Esophagus squamous epithelium (tissue), 5 donors: ENCODE measurements around the gene RTN4R. TPM values are rescaled to one million over a fixed set of nuclear protein-coding genes. Genes with fewer than 3 reads are reported as not detected.
"Not testable (repeated sequence)": the region's sequence is repeated elsewhere in the genome, so short reads cannot be mapped to it uniquely, and the experiment has no call there.

Experiments used
- DNase-seq: peaks from one replicate; lab custom pipeline; 2025; lab: John Stamatoyannopoulos, UW
- H3K27ac ChIP-seq, 4 donors: fragments of 200-600 bp; sonication (generic); one replicate each; pipeline ENCODE4 v1.5.1; 2016 to 2019; ENCODE audit warnings: mild to moderate bottlenecking in 1 of 4
- H3K27me3 ChIP-seq, 4 donors: fragments of 200-600 bp; sonication (generic); 1 replicate in 3 of 4; 2 replicates in 1 of 4; pipeline versions ENCODE4 v1.5.1 to v1.6.0; 2017 to 2021; ENCODE audit warnings: antibody characterized with exemption in 1 of 4
- H3K36me3 ChIP-seq, 3 donors: fragments of 200-600 bp; sonication (generic); one replicate each; pipeline ENCODE4 v1.5.1; 2016 to 2019
- H3K4me1 ChIP-seq, 3 donors: fragments of 200-600 bp; sonication (generic); one replicate each; pipeline ENCODE4 v1.5.1; 2017 to 2019
- H3K4me3 ChIP-seq, 4 donors: fragments of 200-600 bp; sonication (generic); 1 replicate in 3 of 4; 2 replicates in 1 of 4; pipeline ENCODE4 v1.5.1; 2016 to 2019; ENCODE audit warnings: mild to moderate bottlenecking in 2 of 4, moderate library complexity in 1 of 4
- H3K9me3 ChIP-seq, 3 donors: fragments of 200-600 bp; sonication (generic); one replicate each; pipeline ENCODE4 v1.5.1; 2016 to 2019
- CTCF ChIP-seq, 6 experiments: fragments of 450-650 bp in 4 of 6; fragments of 200-600 bp in 2 of 6; sonication (generic) in 2 of 6; IDR thresholded peaks; one replicate each; pipeline ENCODE4 v1.5.1; 2016 to 2019; ENCODE audit warnings: antibody characterized with exemption in 6 of 6, mild to moderate bottlenecking in 4 of 6, moderate library complexity in 4 of 6
- POLR2A ChIP-seq, 4 donors: fragments of 450-650 bp; IDR thresholded peaks; one replicate each; pipeline ENCODE4 v1.6.1; 2017; ENCODE audit warnings: antibody characterized with exemption in 4 of 4, mild to moderate bottlenecking in 4 of 4, moderate library complexity in 3 of 4
- WGBS, 2 donors: methylation state at CpG; one replicate each; pipeline ENCODE4 v1.1.5; 2018; 5-methylcytosine and 5-hydroxymethylcytosine counted together
- intact Hi-C: fragments of 100-400 bp; cut with DNase I; formaldehyde crosslinking; loops from one replicate; pipeline ENCODE4 v1.15.0; 2022
- total RNA-seq, 4 donors: library from RNA; depleted of rRNA; stranded (reverse); fragments of >200 nt; gene quantifications; one replicate each; pipeline ENCODE4 v1.1.0, GENCODE V29; 2016
- donor health status: DM: yes; HTN: yes; CAD: no.

Gene RTN4R
- total RNA-seq, 4 donors from 2014 or later: 0.97 to 3.9 (median 2.5) TPM

GRCh38 chr22:20281891-20282290 lies 13.8 kb upstream of the RTN4R start:
- intact Hi-C loops: no loop called here
- no peak for DNase-seq
- H3K27ac ChIP-seq: no peak overlapping the region
- H3K36me3 ChIP-seq: no peaks in the 10 kb centered on the region
- peaks cover 0 to 6% (median 0%) of the 10 kb centered on the region in 4 donors for H3K27me3 ChIP-seq
- no peaks in the 10 kb centered on the region for H3K4me1 ChIP-seq
- TF ChIP-seq POLR2A (IDR thresholded peaks at IDR 0.05): no peak
- no peak for TF ChIP-seq CTCF (IDR thresholded peaks at IDR 0.05)
- 75 to 89% methylated on average over 6 to 7 of the region's 12 CpGs for WGBS, 2 donors
- H3K4me3 ChIP-seq: no peak overlapping the region
- H3K9me3 ChIP-seq: no peaks in the 10 kb centered on the region

GRCh38 chr22:20281473-20281872 lies 13.4 kb upstream of the RTN4R start:
- H3K4me1 ChIP-seq, H3K36me3 ChIP-seq, H3K9me3 ChIP-seq, DNase-seq, intact Hi-C loops, H3K27ac ChIP-seq, H3K27me3 ChIP-seq, H3K4me3 ChIP-seq: not testable (repeated sequence)
- WGBS, 2 donors: no CpG with 5 or more reads among the region's 9 CpGs

GRCh38 chr22:20280866-20281265 lies 12.7 kb upstream of the RTN4R start:
- Histone ChIP-seq H3K36me3 (no peaks in the 10 kb centered on the region), H3K4me3 (no peak overlapping the region), H3K9me3 (no peaks in the 10 kb centered on the region), H3K27ac (no peak overlapping the region), H3K4me1 (no peaks in the 10 kb centered on the region), H3K27me3 (peaks cover 0 to 6% (median 0%) of the 10 kb centered on the region in 4 donors)
- WGBS, 2 donors: 56% methylated on average over 3 of the region's 12 CpGs; no CpG with 5 or more reads in 1 of the 2 donors
- no peak for DNase-seq
- no peak for TF ChIP-seq POLR2A (IDR thresholded peaks at IDR 0.05)
- no peak for TF ChIP-seq CTCF (IDR thresholded peaks at IDR 0.05)
- intact Hi-C loops: no loop called here

- H3K4me3 ChIP-seq, H3K27ac ChIP-seq, intact Hi-C loops, H3K36me3 ChIP-seq, DNase-seq, H3K4me1 ChIP-seq, H3K9me3 ChIP-seq, H3K27me3 ChIP-seq: not testable (repeated sequence)
- WGBS, 2 donors: 20 to 55% methylated on average over 1 to 15 of the region's 21 CpGs
Measured at GRCh38 chr22:20280163-20280562, 12.0 kb upstream of the RTN4R start.

- intact Hi-C loops: no loop called here
- no peaks in the 10 kb centered on the region for H3K9me3 ChIP-seq
- WGBS, 2 donors: 44 to 86% methylated on average over 7 to 11 of the region's 15 CpGs
- H3K27ac ChIP-seq: no peak overlapping the region
- peaks cover 0 to 6% (median 0%) of the 10 kb centered on the region in 4 donors for H3K27me3 ChIP-seq
- H3K36me3 ChIP-seq: no peaks in the 10 kb centered on the region
- no peaks in the 10 kb centered on the region for H3K4me1 ChIP-seq
- TF ChIP-seq CTCF (IDR thresholded peaks at IDR 0.05): no peak
- no peak for TF ChIP-seq POLR2A (IDR thresholded peaks at IDR 0.05)
- no peak overlapping the region for H3K4me3 ChIP-seq
- DNase-seq: no peak
Measured at GRCh38 chr22:20279662-20280134, 11.6 kb upstream of the RTN4R start.

- DNase-seq, H3K27me3 ChIP-seq, H3K4me1 ChIP-seq, H3K27ac ChIP-seq, H3K36me3 ChIP-seq, H3K4me3 ChIP-seq, H3K9me3 ChIP-seq, intact Hi-C loops: not testable (repeated sequence)
- WGBS, 2 donors: 80% methylated on average over 2 of the region's 22 CpGs; no CpG with 5 or more reads in 1 of the 2 donors
Measured at GRCh38 chr22:20278726-20279490, 10.8 kb upstream of the RTN4R start.

GRCh38 chr22:20277936-20278635 lies 10.0 kb upstream of the RTN4R start:
- H3K27ac ChIP-seq, H3K9me3 ChIP-seq, DNase-seq, H3K4me3 ChIP-seq, H3K4me1 ChIP-seq, intact Hi-C loops, H3K36me3 ChIP-seq, H3K27me3 ChIP-seq: not testable (repeated sequence)
- whole genome bisulfite sequencing, 2 donors: 100% methylated on average over 2 of the region's 18 CpGs; no CpG with 5 or more reads in 1 of the 2 donors
